GM21825 (cell line): ENCODE measurements around the gene ATP8B3.

Experiments used
- ATAC-seq: cut with Tn5 transposase; IDR thresholded peaks from one replicate; pipeline ENCODE4 v1.9.1; 2021; ENCODE audit warnings: mild to moderate bottlenecking, moderate library complexity; ENCODE audit not compliant: unreplicated experiment

ATP8B3 gene

DNA sequence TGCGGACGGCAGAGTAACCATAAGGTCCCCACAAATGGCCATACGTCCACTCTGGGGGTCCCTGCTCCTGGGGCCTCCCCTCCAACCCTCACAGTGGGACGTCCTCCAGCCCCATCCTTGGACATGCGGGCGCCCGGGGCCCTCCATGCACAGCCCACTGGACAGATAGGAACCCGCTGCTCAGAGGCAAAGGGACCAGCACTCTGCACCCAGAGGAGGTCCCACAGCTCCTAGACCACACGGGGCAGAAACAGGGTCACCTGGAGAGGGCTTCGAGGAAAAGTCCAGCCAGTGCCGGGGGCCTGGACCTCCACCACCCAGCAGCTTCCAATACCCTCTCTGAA is 25.1 kb upstream of the ATP8B3 start:
- ATAC-seq: no peak

DNA sequence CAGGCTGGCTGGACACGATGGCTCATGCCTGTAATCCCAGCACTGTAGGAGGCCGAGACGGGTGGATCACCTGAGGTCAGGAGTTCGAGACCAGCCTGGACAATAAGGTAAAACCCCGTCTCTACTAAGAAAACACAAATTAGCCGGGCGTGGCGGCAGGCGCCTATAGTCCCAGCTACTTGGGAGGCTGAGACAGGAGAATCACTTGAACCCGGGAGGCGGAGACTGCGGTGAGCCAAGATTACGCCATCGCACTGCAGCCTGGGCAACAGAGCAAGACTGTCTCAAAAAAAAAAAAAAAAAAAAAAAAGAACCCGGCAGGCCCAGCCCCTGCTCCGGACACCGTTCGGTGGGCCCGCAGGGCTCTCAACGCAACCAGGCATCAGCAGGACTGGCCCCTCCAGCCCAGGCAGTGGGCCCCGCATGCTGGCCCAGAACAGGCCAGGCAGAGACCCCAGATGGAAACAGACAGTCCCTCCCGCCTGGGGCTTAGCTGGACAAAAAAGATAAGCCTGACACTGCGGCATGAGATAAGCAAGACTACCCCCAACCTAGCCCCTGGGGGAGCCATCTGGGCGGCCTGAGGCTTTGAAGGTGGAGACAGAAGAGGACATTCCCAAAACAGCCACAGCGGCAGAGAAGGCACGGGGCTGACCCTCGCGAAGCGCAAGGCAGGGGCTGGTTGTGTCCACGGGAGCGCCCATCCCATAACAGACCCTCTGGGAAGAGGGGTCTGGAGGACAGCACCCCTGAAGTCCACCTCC is 24.6 kb upstream of the ATP8B3 start:
- ATAC-seq: no peak

DNA sequence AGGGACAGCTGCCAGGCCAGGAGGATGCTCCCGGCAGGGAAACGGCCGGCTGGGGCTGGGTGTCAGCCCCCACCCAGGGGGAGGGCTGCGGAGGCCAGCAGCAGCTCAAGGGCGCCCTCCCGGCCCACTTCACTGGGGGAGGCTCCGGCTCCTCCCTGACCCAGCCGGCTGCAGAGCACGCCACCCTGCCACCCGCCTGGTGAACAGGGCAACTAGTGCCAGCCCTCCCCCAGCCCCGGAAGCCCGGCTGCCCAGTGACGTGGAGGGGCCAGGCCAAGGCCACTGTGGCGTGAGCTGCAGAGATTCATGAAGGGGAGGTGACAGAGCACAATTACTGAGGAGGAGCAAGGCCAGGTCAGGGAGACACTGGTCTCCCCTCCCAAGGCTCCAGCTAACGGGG is 21.5 kb upstream of the ATP8B3 start:
- ATAC-seq: no peak

DNA sequence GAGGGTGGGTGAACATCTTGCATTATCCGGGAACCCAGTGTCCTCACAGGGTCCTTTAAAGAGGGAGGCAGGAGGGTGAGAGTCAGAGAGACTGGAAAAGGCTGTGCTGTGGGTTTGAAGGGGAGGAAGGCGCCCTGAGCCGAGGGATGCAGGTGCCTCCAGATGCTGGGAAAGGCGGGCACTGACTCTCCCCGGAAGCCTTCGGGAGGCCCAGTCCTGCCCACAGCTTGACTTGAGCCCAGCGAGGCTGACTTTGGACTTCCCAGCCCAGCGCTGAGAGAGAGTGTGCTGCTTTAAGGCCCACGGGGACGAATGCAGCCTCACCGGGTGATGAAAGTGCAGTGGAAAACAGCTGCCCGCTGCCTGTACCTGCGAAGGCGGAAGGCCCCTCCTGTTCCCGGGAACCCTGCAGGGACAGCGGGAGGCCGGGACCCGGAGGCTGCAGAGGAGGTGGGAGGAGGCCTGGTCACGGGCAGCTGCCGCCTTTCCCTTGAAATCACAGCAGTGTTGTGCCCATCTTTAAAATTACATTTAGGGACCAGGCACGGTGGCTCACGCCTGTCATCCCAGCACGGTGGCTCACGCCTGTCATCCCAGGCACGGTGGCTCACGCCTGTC is 20.1 kb upstream of the ATP8B3 start:
- no peak for ATAC-seq

DNA sequence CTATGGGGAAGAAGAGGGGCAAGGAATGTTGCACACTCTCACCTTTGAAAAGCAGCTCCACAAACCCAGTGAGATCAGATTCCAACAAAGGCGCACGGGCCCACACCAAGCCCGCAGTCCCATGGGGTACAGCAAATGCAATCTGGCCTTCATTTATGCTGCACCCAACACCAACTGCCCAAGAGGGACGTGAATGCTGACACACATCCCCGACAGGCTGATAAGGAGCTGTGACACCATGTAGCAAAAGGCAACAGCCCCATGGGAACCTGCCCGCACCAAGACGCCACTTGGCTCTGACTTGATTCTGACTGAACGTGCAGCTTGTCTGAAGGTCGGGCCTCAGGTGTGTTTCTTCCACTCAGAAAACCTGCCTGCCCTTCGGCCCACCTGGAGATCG is 18.9 kb upstream of the ATP8B3 start:
- no peak for ATAC-seq

DNA sequence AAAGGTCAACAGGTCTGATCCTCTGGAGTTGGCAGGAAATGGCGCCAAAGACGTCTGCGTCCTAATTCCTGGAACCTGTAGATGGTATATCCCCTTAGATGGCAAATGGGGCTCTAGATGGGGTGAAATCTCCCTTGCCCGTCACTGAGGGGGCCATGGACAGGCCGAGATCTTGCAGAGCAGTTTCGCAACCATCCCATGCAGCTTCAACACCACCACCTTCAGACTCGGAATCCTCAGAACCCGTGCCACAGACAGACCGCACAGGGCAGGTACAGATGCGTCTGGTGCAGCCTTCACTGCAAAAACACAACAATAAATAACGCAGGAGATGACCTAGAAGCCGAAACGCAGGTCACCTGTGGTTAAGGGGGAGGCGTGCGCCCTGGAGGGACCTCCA is 18.5 kb upstream of the ATP8B3 start:
- no peak for ATAC-seq

DNA sequence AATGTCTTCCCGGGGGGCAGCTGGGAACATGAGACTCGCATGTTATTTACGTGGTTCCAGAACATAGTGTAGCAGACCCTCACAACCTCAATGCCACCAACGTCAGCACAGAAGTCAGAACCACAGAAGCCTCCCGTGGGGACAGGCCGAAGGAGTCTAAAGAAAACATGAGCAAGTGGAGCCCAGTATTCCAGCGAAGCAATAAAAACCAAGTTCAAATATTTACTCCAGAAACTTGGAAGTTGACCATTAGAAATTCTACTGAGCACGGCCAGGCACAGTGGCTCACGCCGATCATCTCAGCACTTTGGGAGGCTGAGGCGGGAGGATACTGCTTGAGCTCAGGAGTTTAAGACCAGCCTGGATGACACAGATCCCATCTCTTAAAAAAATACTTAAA is 17.9 kb upstream of the ATP8B3 start:
- ATAC-seq: no peak

DNA sequence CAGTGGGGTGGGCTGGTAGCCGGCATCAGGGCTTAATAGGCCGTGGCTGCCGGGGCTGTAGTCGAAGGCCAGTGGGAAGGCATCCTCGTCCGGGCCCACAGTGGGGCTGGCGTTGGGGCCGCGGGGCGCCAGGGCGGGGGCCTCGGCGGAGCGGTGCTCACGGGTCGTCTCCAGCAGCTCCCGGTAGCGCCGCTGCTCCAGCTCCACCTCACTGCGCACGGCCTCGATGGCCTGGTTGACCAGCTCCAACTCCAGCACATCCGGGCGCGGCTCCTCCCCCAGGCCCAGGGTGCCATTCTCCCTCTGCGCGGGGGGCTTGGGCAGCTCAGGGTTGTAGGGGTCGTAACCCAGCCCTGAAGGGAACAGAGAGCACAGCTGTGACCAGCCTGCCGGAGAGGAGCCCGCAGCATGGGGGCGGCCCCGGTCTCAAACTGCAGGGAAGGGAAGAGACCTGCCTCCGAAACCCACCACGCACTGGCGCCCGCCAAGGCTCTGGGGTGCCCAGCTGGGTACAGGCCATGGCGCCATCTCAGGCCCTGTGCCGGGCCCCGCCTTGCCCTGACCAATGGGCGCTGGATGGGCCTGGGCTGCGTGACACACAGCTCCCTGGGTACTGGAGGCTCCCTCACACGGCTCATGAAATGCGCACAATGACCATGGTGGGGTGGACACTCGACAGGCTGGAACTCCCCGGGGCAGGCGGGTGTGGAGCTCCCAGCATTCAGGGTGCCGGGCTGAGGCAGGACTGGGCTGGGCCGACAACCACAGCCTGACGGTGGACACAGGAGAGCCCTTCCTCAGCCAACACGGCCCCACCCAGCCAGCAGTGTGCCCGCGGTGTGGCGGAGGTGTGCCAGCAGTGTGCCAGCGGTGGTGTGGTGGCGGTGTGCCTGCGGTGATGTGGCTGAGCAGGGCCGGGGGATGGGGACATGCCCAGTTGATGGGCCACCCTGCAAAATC is 16.5 kb upstream of the ATP8B3 start:
- ATAC-seq: no peak

DNA sequence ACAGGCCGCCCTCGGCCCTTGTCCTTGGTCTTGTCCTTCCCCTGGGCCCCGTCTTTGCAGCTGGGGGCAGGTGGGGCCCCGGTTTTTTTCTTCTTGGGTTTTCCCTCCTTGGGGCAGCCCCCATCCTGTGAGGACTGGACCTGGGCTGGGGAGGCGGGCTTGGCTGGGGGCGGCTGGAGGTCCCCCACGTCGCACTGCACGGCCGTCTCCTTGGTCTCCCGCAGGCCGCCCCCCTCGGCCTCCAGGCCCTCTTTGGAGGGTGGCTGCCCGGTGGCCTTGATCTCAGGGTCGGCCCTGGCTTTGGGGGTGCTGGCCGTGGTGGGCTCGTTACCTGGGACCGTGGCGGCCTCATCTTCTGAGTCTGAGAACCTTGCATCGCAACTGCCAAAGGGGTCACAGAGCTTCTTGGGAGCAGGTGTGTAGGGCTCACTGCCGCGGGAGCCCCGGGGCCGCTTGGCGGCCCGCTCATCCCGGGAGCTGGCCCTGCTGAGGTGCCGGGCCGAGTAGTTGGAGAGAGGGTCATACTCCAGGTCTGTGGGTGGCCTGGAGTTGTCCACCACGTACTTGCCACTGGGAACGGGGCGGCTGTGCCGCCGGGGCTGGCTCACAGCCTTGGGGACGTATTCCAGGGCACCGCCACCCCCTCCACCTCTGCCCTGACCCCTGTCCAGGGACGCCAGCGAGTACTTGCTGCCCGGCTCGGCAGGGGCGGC is 15.6 kb upstream of the ATP8B3 start:
- no peak for ATAC-seq

DNA sequence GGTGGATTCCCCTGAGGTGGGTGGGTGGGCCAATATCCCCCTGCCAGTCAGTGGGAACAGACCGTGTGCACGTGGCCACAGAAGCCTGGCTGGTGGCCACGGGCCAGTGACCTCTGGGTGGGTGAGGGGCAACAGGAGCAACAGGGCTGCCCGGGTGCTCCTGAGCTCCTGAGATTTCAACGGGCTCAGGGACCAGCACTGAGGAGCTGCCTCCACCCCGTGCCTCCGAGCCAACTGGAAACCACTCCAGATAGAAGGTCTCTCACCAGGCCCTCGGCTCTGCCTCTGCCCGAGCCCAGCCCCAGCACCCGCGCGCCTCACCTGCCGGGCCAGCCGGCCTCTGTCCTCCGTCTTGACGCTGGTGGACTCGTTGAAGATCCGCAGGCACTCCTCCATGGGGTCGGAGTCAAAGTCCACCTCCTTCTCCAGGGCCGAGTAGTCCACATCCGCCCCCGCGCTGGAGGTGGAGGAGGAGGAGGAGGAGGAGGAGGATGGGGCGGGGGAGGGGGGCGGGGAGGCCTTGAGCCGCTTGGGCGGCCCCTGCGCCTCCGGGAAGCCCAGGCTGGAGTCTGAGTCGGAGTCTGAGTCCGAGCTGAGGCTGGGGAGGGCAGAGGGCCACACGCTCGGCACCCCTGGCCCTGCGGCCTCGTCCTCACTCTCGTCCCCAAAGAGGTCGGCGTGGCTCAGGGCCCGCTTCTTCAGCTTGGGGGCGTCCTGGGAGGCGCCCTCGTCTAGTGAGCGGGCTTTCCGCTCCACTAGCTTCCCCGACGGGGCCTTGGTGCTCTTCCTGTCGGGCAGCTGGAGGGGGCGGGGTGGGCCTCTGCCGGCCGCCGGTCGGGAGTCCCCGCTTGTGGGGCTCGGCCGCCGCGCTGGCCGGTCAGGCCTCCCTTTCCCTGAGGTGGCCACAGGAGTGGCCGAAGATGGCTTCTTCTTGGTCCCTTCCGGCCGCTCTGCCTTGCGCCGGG is 14.8 kb upstream of the ATP8B3 start:
- ATAC-seq: no peak

DNA sequence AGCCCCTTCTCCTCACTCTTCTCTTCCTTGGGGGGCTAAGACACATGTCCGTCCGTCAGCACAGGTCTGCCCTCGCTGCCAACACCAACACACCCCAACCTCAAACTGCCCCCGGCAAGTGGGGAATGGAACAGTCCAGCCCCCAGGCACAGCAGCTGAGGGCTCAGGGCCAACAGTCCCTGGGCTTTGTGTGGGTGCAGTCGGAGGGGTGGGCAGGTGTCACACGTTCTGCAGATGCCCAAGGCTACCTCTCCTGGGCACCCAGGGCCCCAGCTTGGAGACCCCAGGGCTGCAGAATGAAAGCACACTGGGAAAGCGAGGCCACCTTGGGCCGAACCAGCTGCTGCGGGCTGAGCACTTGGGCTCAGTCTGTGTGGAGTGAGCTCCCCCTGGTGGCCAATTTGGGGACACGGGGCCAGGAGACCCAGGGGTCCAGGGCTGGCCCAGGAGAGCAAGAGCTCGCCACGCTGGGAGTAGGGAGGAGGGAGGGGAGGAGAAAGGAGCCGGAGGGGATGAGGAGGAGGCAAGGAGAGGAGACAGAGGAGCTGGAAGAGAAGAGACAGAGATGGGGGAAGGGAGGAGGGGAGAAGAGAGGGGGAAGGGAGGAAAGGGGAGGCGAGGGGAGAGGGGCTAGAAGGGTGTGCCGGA is 14.0 kb upstream of the ATP8B3 start:
- no peak for ATAC-seq

DNA sequence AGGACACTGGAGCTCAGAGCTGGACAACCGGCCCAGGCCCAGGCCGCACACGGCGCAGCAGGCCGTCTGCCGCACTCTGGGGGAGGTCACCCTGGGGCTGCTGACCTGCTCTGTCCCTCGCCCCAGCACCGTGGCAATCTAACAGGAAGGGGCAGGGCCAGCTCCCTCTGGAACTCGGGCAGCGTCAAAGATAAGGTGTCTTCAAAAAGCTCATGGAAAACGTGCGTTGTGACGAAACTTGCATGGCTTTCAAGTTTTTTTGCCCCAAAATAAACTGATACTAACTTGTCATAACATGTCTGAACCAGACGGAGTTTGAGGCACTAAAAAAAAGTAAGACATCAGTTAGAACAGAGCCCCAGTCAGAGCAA is 12.2 kb upstream of the ATP8B3 start:
- ATAC-seq: no peak

DNA sequence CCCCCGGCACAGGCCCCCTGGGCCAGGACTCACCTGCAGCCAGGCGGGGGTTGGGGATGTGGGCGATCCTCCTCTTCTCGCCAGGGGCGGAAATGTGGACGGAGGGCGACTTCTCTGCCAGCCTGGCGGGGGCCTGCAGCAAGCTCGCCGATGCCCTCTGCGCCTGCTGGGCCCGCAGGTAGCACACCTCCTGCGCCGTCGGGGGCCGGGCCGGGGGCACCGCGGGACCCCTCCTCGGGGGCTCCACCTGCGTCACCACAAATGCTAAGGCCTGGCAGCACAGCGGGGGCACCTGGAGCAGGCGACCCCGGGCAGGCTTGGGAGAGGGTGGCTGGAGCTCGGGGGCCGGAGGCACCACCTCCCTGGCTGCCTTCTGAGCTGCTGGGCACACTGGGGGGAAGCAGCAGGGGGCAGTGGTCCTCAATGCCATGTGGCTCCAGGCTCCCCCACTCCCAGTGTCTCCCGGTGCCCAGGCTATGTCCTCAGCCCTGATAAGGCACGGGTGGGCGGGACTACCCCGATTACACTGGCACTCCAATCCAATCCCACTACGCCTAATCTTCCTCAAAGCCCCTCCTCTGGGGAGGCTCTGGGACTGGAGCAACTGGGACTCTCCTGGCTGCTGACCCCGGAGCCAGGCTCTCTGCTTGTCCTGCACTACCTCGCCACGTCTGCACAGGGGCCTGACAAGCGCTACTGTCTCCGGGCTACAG is 11.6 kb upstream of the ATP8B3 start:
- no peak for ATAC-seq

DNA sequence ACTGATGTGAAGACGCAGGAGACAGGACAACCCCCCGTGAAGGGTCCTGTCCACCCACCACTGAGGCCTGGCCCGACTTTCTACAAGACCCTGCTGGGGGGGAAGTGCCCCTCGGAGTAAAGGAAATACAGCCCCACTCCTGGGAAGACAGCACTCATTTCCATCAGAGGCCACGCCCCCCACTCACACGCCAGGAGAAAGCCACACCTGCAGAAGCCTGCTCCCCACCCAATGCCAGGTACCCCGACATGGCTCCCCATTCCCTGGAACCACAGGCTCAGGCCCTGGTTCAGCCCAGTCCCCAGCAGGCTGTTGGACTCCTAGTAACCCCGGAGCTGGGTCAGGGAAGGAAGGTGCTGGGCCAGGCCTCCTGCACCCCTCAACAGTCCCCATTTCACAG is 10.9 kb upstream of the ATP8B3 start:
- ATAC-seq: no peak

DNA sequence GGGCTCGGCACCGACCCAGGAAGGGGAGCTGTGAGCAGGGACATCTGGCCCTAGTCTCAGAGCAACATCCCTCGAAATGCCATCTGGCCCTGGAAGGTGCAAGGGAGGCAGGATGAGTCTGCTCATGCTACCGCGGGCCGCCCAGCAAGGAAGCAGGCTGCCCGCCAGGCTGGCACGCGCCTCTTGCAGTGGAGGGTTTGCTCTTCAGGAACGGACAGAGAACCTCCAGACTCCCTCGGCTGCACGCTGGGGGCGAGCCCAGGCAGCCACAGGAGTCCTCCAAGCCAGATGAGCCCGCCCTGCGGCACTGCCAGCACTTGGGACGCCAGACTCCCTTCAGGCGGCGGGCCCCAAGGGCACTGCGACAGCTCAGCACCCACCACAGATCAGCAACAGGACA is 10.1 kb upstream of the ATP8B3 start:
- no peak for ATAC-seq

DNA sequence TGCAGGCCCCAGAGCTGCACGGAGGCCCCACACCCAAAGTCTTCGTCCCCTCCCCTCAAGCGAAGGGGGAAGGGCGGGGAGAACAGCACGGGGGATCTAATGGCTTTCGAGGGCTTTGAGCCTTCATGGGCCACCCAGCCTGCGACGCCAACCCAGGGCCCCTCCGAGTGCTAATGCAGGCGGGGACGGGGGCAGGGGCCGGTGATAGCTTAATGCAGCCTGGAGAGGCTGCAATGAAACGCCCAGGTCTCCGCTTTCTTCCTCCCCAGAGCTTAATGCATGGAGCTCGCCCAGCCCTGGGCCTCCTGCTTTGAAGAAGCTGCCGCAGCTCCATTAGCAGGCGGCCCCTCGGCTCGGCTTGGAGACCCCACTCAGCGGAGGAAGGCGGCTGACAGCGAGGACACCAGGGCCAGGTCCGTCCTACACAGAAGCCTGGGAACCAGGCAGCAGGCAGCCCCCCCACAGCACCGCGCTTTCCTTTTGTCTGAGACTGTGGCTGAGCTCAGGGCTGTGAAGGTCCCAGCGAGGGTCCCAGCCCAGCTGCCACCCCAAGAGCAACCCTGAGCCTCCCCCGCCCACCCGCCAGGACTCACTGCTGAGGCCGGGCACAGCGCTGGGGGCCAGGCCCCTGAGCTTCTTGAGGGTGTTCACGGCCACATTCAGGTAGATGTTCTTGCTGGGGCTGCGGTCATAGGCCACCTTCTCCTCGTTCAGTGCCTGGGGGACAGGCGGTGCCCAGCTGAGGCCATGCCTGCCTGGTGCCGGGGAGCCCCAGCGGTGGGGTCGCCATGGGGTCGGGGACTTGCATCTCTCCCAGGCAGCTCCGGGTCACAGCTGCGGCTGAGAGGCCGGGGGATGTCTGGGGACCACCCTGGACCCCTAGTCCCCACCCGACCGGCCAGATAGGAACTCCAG is 7.5 kb upstream of the ATP8B3 start:
- ATAC-seq: no peak

DNA sequence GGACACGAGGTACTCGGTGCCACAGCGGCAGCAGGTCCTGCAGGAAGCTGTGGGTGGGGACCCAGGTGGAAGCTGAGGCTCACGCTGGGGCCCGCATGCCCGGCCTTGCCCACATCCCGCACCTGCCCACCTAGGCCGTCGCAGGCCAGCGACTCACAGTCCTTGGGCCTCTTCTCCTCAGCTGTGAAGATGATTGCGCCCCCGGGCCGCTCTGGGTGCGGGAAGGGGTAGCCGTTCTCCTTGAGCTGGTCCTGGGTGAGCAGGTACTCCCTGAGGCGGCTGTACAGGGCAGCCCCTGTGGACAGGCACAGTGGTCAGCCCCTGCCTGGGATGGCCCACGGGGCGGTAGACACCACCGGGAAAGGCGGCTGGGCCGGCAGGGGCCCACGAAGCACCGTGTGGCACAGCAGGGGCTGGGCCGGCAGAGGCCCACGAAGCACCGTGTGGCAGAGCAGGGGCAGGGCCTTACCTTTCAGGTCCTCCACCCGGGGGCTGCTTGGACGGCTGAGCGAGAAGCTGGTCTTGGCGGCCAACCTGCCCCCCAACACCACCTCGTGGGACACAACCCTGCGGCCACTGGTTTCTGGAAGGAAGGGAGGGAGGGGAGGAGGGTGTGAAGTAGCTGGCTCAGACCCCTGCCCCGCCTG is 6.6 kb upstream of the ATP8B3 start:
- no peak for ATAC-seq
